ENCODE results near the gene MARVELD2. TPM values are rescaled to one million over a fixed set of nuclear protein-coding genes. Genes with fewer than 3 reads are reported as not detected.
A peak's percentile ranks its signal among the peaks of the same experiment; 100 is the strongest.

The MARVELD2 gene
- total and polyA plus RNA-seq, 2 of the 13 experiments (the other 11 are each of a cell fraction or from before 2014, with no cell fraction given), result 11.1 to 15.4 TPM

GRCh38 chr5:69369340-69370121 is 45.4 kb upstream of the MARVELD2 start, which contains the start of the genes AK6, RAD17 and TAF9 (continued):
- TF ChIP-seq ZNF18 (CRISPR knock-in tag; IDR thresholded peaks at IDR 0.05; ENCODE audit: insufficient replicate concordance) (peak; percentile 45), POGZ (CRISPR knock-in tag; IDR thresholded peaks at IDR 0.05) (peak; percentile 89), ZNF3 (CRISPR knock-in tag; IDR thresholded peaks at IDR 0.05) (no peak), ZFP41 (CRISPR knock-in tag; IDR thresholded peaks at IDR 0.05; ENCODE audit: borderline replicate concordance) (peak; percentile 25; the same call in 1 of the 2 replicates), ZNF674 (CRISPR knock-in tag; IDR thresholded peaks at IDR 0.05; ENCODE audit: low read depth) (0 out of 2 replicates have a peak, but pooled peaks have one; percentile 74), ZNF180 (CRISPR knock-in tag; IDR thresholded peaks at IDR 0.05; ENCODE audit: borderline replicate concordance, low read depth) (no peak), ZNF660 (CRISPR knock-in tag; IDR thresholded peaks at IDR 0.05; ENCODE audit: borderline replicate concordance, low read depth) (no peak), TAF1 (CRISPR knock-in tag; IDR thresholded peaks at IDR 0.05) (peak; percentile 88), RFX5 (IDR thresholded peaks at IDR 0.05; ENCODE audit: low read depth, low read length) (no peak), RXRA (CRISPR knock-in tag; IDR thresholded peaks at IDR 0.05) (peak; percentile 92), ZNF710 (CRISPR knock-in tag; IDR thresholded peaks at IDR 0.05; ENCODE audit: borderline replicate concordance) (peak; percentile 70; the same call in 1 of the 2 replicates), ZNF251 (CRISPR knock-in tag; IDR thresholded peaks at IDR 0.05) (no peak; the same call in 1 of the 2 replicates), YEATS2 (CRISPR knock-in tag; IDR thresholded peaks at IDR 0.05; ENCODE audit: borderline replicate concordance) (peak; percentile 92), HNF4G (IDR thresholded peaks at IDR 0.05; ENCODE audit: borderline replicate concordance, low read depth, low read length) (peak; percentile 47), HNF4G (CRISPR knock-in tag; IDR thresholded peaks at IDR 0.05; ENCODE audit: borderline replicate concordance, low read depth) (peak; percentile 90), JUND (CRISPR knock-in tag; IDR thresholded peaks at IDR 0.05) (no peak), MIXL1 (CRISPR knock-in tag; IDR thresholded peaks at IDR 0.05) (no peak), FOXO1 (CRISPR knock-in tag; IDR thresholded peaks at IDR 0.05) (no peak; the same call in 1 of the 2 replicates), NRL (CRISPR knock-in tag; IDR thresholded peaks at IDR 0.05; ENCODE audit: borderline replicate concordance) (no peak; the same call in 1 of the 2 replicates), ZNF883 (CRISPR knock-in tag; IDR thresholded peaks at IDR 0.05; ENCODE audit: not compliant biosample characterization) (peak; percentile 30)

Measured in HepG2 (cell line).